ENCODE measurements around the gene TMSB10. TPM values are rescaled to one million over a fixed set of nuclear protein-coding genes. Genes with fewer than 3 reads are reported as not detected.
A peak's percentile ranks its signal among the peaks of the same experiment; 100 is the strongest.
"Not testable (repeated sequence)": the region's sequence is repeated elsewhere in the genome, so short reads cannot be mapped to it uniquely, and the experiment has no call there.

Gene TMSB10
- 1,298 TPM for polyA plus RNA-seq (2013, experiment 1 of 2)
- polyA plus RNA-seq (2013, experiment 2 of 2), result 1,577 TPM

- Histone ChIP-seq H3K4me3 (ENCODE audit: low read length) (peak within 1 kb of the TSS; percentile 97), H3K9ac (ENCODE audit: low read depth, low read length) (peak within 1 kb of the TSS; percentile 95), H3K27ac (ENCODE audit: low read depth, low read length) (peak within 1 kb of the TSS; percentile 75), H3K9me3 (ENCODE audit: insufficient read depth, low read depth, low read length) (no peaks in the 10 kb centered on the region), H3K27me3 (ENCODE audit: insufficient read depth, low read length) (peaks cover 8% of the 10 kb centered on the region), H3K4me1 (ENCODE audit: insufficient read depth, low read length) (no peaks in the 10 kb centered on the region), H3K36me3 (ENCODE audit: insufficient read depth, low read length) (peaks cover 3% of the 10 kb centered on the region; the same call in 1 of the 2 replicates)
- WGBS, result under 1% methylated on average over 91 of the region's 94 CpGs
These were observed at the start of gene TMSB10 for GRCh38 chr2:84905181-84906107. Gene TMSB10, plus strand, starts transcription at chr2:84905656.

- Histone ChIP-seq H3K9me3 (ENCODE audit: insufficient read depth, low read depth, low read length) (no peaks in the 10 kb centered on the region), H3K4me3 (ENCODE audit: low read length) (peak overlapping the region; percentile 22; the same call in 1 of the 2 replicates), H3K27ac (ENCODE audit: low read depth, low read length) (no peak overlapping the region), H3K27me3 (ENCODE audit: insufficient read depth, low read length) (peaks cover 40% of the 10 kb centered on the region), H3K9ac (ENCODE audit: low read depth, low read length) (no peak overlapping the region), H3K36me3 (ENCODE audit: insufficient read depth, low read length) (no peaks in the 10 kb centered on the region), H3K4me1 (ENCODE audit: insufficient read depth, low read length) (peaks cover 18% of the 10 kb centered on the region)
- 4% methylated on average over 10 of the region's 11 CpGs for WGBS
These were observed 49.7 kb upstream of the TMSB10 start for GRCh38 chr2:84855731-84856130.

- Histone ChIP-seq H3K9me3 (ENCODE audit: insufficient read depth, low read depth, low read length) (no peaks in the 10 kb centered on the region), H3K36me3 (ENCODE audit: insufficient read depth, low read length) (no peaks in the 10 kb centered on the region), H3K9ac (ENCODE audit: low read depth, low read length) (no peak overlapping the region), H3K4me1 (ENCODE audit: insufficient read depth, low read length) (peaks cover 18% of the 10 kb centered on the region), H3K4me3 (ENCODE audit: low read length) (no peak overlapping the region), H3K27me3 (ENCODE audit: insufficient read depth, low read length) (peaks cover 40% of the 10 kb centered on the region), H3K27ac (ENCODE audit: low read depth, low read length) (no peak overlapping the region)
- WGBS, result 89% methylated on average over 6 of the region's 6 CpGs
These were observed 48.7 kb upstream of the TMSB10 start for GRCh38 chr2:84856787-84857186.

- Histone ChIP-seq H3K4me3 (ENCODE audit: low read length) (no peak overlapping the region), H3K4me1 (ENCODE audit: insufficient read depth, low read length) (peaks cover 18% of the 10 kb centered on the region), H3K9ac (ENCODE audit: low read depth, low read length) (no peak overlapping the region), H3K36me3 (ENCODE audit: insufficient read depth, low read length) (no peaks in the 10 kb centered on the region), H3K9me3 (ENCODE audit: insufficient read depth, low read depth, low read length) (no peaks in the 10 kb centered on the region), H3K27me3 (ENCODE audit: insufficient read depth, low read length) (peaks cover 40% of the 10 kb centered on the region), H3K27ac (ENCODE audit: low read depth, low read length) (no peak overlapping the region)
- 90% methylated on average over 5 of the region's 5 CpGs for WGBS
These were observed 47.9 kb upstream of the TMSB10 start for GRCh38 chr2:84857566-84857965.

GRCh38 chr2:84858123-84858522 is 47.3 kb upstream of the TMSB10 start:
- Histone ChIP-seq H3K9ac (ENCODE audit: low read depth, low read length) (no peak overlapping the region), H3K4me3 (ENCODE audit: low read length) (no peak overlapping the region), H3K27ac (ENCODE audit: low read depth, low read length) (no peak overlapping the region), H3K27me3 (ENCODE audit: insufficient read depth, low read length) (peaks cover 40% of the 10 kb centered on the region), H3K36me3 (ENCODE audit: insufficient read depth, low read length) (no peaks in the 10 kb centered on the region), H3K4me1 (ENCODE audit: insufficient read depth, low read length) (peaks cover 18% of the 10 kb centered on the region), H3K9me3 (ENCODE audit: insufficient read depth, low read depth, low read length) (no peaks in the 10 kb centered on the region)
- WGBS, result 72% methylated on average over 3 of the region's 3 CpGs

GRCh38 chr2:84858937-84859336 is 46.5 kb upstream of the TMSB10 start:
- H3K4me3 ChIP-seq (ENCODE audit: low read length), result no peak overlapping the region
- peaks cover 18% of the 10 kb centered on the region for H3K4me1 ChIP-seq (ENCODE audit: insufficient read depth, low read length)
- no peak overlapping the region for H3K27ac ChIP-seq (ENCODE audit: low read depth, low read length)
- H3K9ac ChIP-seq (ENCODE audit: low read depth, low read length), result no peak overlapping the region
- H3K36me3 ChIP-seq (ENCODE audit: insufficient read depth, low read length), result no peaks in the 10 kb centered on the region
- no peaks in the 10 kb centered on the region for H3K9me3 ChIP-seq (ENCODE audit: insufficient read depth, low read depth, low read length)
- WGBS, result 90% methylated on average over 3 of the region's 3 CpGs
- H3K27me3 ChIP-seq (ENCODE audit: insufficient read depth, low read length), result peaks cover 40% of the 10 kb centered on the region

GRCh38 chr2:84861539-84861938 is 43.9 kb upstream of the TMSB10 start:
- H3K36me3 ChIP-seq (ENCODE audit: insufficient read depth, low read length), result no peaks in the 10 kb centered on the region
- 87% methylated on average over 6 of the region's 6 CpGs for WGBS
- H3K9ac ChIP-seq (ENCODE audit: low read depth, low read length), result no peak overlapping the region
- H3K27me3 ChIP-seq (ENCODE audit: insufficient read depth, low read length), result peaks cover 15% of the 10 kb centered on the region
- H3K4me1 ChIP-seq (ENCODE audit: insufficient read depth, low read length), result peaks cover under 1% of the 10 kb centered on the region
- H3K27ac ChIP-seq (ENCODE audit: low read depth, low read length), result no peak overlapping the region
- no peak overlapping the region for H3K4me3 ChIP-seq (ENCODE audit: low read length)
- H3K9me3 ChIP-seq (ENCODE audit: insufficient read depth, low read depth, low read length), result no peaks in the 10 kb centered on the region

GRCh38 chr2:84862006-84862405 is 43.5 kb upstream of the TMSB10 start:
- Histone ChIP-seq H3K36me3 (ENCODE audit: insufficient read depth, low read length) (no peaks in the 10 kb centered on the region), H3K27ac (ENCODE audit: low read depth, low read length) (no peak overlapping the region), H3K27me3 (ENCODE audit: insufficient read depth, low read length) (peaks cover 10% of the 10 kb centered on the region), H3K9me3 (ENCODE audit: insufficient read depth, low read depth, low read length) (no peaks in the 10 kb centered on the region), H3K9ac (ENCODE audit: low read depth, low read length) (no peak overlapping the region), H3K4me1 (ENCODE audit: insufficient read depth, low read length) (no peaks in the 10 kb centered on the region), H3K4me3 (ENCODE audit: low read length) (no peak overlapping the region)
- 86% methylated on average over 6 of the region's 6 CpGs for WGBS

- H3K4me1 ChIP-seq (ENCODE audit: insufficient read depth, low read length), result no peaks in the 10 kb centered on the region
- H3K9me3 ChIP-seq (ENCODE audit: insufficient read depth, low read depth, low read length), result no peaks in the 10 kb centered on the region
- H3K27ac ChIP-seq (ENCODE audit: low read depth, low read length), result no peak overlapping the region
- WGBS, result 92% methylated on average over 6 of the region's 6 CpGs
- no peak overlapping the region for H3K9ac ChIP-seq (ENCODE audit: low read depth, low read length)
- no peaks in the 10 kb centered on the region for H3K36me3 ChIP-seq (ENCODE audit: insufficient read depth, low read length)
- H3K27me3 ChIP-seq (ENCODE audit: insufficient read depth, low read length), result no peaks in the 10 kb centered on the region
- H3K4me3 ChIP-seq (ENCODE audit: low read length), result no peak overlapping the region
These were observed 40.2 kb upstream of the TMSB10 start for GRCh38 chr2:84865181-84865783.

- Histone ChIP-seq H3K27ac (ENCODE audit: low read depth, low read length) (no peak overlapping the region), H3K9ac (ENCODE audit: low read depth, low read length) (no peak overlapping the region), H3K9me3 (ENCODE audit: insufficient read depth, low read depth, low read length) (no peaks in the 10 kb centered on the region), H3K4me3 (ENCODE audit: low read length) (no peak overlapping the region), H3K36me3 (ENCODE audit: insufficient read depth, low read length) (no peaks in the 10 kb centered on the region), H3K4me1 (ENCODE audit: insufficient read depth, low read length) (no peaks in the 10 kb centered on the region), H3K27me3 (ENCODE audit: insufficient read depth, low read length) (no peaks in the 10 kb centered on the region)
- 91% methylated on average over 3 of the region's 3 CpGs for WGBS
These were observed 39.3 kb upstream of the TMSB10 start for GRCh38 chr2:84866122-84866521.

GRCh38 chr2:84868327-84868726 is 37.1 kb upstream of the TMSB10 start:
- not testable (repeated sequence) for H3K9me3 ChIP-seq (ENCODE audit: insufficient read depth, low read depth, low read length); H3K4me1 ChIP-seq (ENCODE audit: insufficient read depth, low read length); H3K36me3 ChIP-seq (ENCODE audit: insufficient read depth, low read length); H3K4me3 ChIP-seq (ENCODE audit: low read length); H3K9ac ChIP-seq (ENCODE audit: low read depth, low read length); H3K27me3 ChIP-seq (ENCODE audit: insufficient read depth, low read length); H3K27ac ChIP-seq (ENCODE audit: low read depth, low read length)
- 92% methylated on average over 2 of the region's 4 CpGs for WGBS
